ENCODE measurements around the gene NUP98.
"Not testable (repeated sequence)": the region's sequence is repeated elsewhere in the genome, so short reads cannot be mapped to it uniquely, and the experiment has no call there.

NUP98 gene

DNA sequence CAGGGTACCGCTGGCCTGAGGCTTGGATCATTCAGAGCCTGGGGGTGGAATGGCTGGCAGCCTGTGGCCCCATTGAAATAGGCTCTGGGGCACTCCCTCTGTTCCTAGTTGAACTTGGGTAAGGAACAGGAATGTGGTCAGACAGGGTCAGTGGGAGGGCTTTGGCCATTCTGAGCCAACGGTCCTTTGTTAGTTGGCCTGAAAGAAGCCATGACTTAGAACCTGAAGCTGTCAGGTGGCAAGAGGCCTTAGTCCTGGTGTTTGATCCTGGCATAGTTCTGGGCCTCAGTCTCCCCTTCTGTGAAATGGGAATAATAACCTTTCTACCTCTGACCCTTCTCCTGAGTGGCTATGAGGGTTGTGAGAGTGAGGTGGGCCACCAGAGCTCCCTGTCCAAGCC, 19.3 kb upstream of the NUP98 start:
- TF ChIP-seq EZH2 (IDR thresholded peaks at IDR 0.05; ENCODE audit: borderline replicate concordance, low read depth, low read length, severe bottlenecking): no peak
- TF ChIP-seq, protein P1, sequence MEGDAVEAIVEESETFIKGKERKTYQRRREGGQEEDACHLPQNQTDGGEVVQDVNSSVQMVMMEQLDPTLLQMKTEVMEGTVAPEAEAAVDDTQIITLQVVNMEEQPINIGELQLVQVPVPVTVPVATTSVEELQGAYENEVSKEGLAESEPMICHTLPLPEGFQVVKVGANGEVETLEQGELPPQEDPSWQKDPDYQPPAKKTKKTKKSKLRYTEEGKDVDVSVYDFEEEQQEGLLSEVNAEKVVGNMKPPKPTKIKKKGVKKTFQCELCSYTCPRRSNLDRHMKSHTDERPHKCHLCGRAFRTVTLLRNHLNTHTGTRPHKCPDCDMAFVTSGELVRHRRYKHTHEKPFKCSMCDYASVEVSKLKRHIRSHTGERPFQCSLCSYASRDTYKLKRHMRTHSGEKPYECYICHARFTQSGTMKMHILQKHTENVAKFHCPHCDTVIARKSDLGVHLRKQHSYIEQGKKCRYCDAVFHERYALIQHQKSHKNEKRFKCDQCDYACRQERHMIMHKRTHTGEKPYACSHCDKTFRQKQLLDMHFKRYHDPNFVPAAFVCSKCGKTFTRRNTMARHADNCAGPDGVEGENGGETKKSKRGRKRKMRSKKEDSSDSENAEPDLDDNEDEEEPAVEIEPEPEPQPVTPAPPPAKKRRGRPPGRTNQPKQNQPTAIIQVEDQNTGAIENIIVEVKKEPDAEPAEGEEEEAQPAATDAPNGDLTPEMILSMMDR (IDR thresholded peaks at IDR 0.05; ENCODE audit: borderline replicate concordance, extremely low read depth, low read length, poor library complexity, severe bottlenecking): no peak
- Histone ChIP-seq H3K4me3 (ENCODE audit: low read depth in 1 of 2, low read length in 2 of 2) (no peak overlapping the region), H3K27ac (ENCODE audit: low read length) (no peak overlapping the region), H3K79me2 (ENCODE audit: insufficient read depth, low read length) (no peaks in the 10 kb centered on the region), H2AFZ (ENCODE audit: low read depth, low read length) (no peak overlapping the region), H3K27me3 (ENCODE audit: insufficient read depth, low read length, poor library complexity) (no peaks in the 10 kb centered on the region), H3K9me3 (ENCODE audit: insufficient read depth, low read length, severe bottlenecking) (no peaks in the 10 kb centered on the region), H3K36me3 (ENCODE audit: insufficient read depth, low read length) (peaks cover 19% of the 10 kb centered on the region), H3K4me1 (ENCODE audit: insufficient read depth, low read length) (no peaks in the 10 kb centered on the region), H3K4me2 (ENCODE audit: insufficient read depth, low read length) (no peak overlapping the region), H3K9ac (ENCODE audit: low read depth, low read length) (no peak overlapping the region), H4K20me1 (ENCODE audit: insufficient read depth, low read length) (no peaks in the 10 kb centered on the region)
- ATAC-seq (ENCODE audit: insufficient read depth, low read depth) (no peak), DNase-seq (no peak)

DNA sequence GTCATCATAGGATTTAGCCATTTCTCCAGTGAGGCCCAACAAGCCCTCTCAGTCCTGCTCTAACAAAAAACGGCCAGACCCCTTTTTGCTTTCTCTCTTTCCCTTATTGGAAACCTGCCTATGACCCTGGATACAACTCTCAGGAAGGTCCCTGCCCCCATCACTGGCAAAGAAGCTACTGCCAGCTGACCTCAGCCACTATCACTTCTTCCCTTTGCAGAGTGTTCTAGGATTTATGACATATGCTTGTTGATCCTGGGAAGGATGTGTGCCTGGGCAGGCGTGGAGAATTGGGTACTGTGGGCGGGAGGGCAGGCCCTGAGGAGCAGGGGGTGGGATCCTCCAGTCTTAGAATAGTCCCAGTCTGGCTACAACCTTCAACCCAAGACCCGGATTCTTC, 18.5 kb upstream of the NUP98 start:
- DNase-seq (no peak), ATAC-seq (ENCODE audit: insufficient read depth, low read depth) (no peak)
- no peaks in the 10 kb centered on the region for H3K27me3 ChIP-seq (ENCODE audit: insufficient read depth, low read length, poor library complexity)
- no peak overlapping the region for H3K9ac ChIP-seq (ENCODE audit: low read depth, low read length)
- no peaks in the 10 kb centered on the region for H3K79me2 ChIP-seq (ENCODE audit: insufficient read depth, low read length)
- no peaks in the 10 kb centered on the region for H3K4me1 ChIP-seq (ENCODE audit: insufficient read depth, low read length)
- TF ChIP-seq EZH2 (IDR thresholded peaks at IDR 0.05; ENCODE audit: borderline replicate concordance, low read depth, low read length, severe bottlenecking): no peak
- TF ChIP-seq, protein P1 (IDR thresholded peaks at IDR 0.05; ENCODE audit: borderline replicate concordance, extremely low read depth, low read length, poor library complexity, severe bottlenecking): no peak
- no peak overlapping the region for H3K27ac ChIP-seq (ENCODE audit: low read length)
- H4K20me1 ChIP-seq (ENCODE audit: insufficient read depth, low read length): no peaks in the 10 kb centered on the region
- H3K4me2 ChIP-seq (ENCODE audit: insufficient read depth, low read length): no peak overlapping the region
- no peaks in the 10 kb centered on the region for H3K9me3 ChIP-seq (ENCODE audit: insufficient read depth, low read length, severe bottlenecking)
- H2AFZ ChIP-seq (ENCODE audit: low read depth, low read length): no peak overlapping the region
- peaks cover 15% of the 10 kb centered on the region for H3K36me3 ChIP-seq (ENCODE audit: insufficient read depth, low read length)
- H3K4me3 ChIP-seq (ENCODE audit: low read depth in 1 of 2, low read length in 2 of 2): no peak overlapping the region

DNA sequence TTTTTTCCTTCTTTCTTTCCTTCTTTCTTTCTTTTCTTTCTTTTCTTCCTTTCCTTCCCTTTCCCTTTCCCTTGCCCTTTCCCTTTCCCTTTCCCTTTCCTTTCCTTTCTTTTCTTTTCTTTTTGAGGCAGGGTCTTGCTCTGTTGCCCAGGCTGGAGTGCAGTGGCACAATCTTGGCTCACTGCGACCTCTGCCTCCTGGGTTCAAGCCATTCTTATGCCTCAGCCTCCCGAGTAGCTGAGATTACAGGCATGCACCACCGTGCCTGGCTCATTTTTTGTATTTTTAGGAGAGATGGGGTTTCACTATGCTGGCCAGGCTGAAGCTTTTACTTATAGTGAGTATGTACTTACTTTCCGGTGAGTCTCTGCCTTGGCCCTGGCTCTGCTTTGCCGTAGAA, 17.5 kb upstream of the NUP98 start:
- H3K4me2 ChIP-seq (ENCODE audit: insufficient read depth, low read length); DNase-seq; H3K9ac ChIP-seq (ENCODE audit: low read depth, low read length): not testable (repeated sequence)

DNA sequence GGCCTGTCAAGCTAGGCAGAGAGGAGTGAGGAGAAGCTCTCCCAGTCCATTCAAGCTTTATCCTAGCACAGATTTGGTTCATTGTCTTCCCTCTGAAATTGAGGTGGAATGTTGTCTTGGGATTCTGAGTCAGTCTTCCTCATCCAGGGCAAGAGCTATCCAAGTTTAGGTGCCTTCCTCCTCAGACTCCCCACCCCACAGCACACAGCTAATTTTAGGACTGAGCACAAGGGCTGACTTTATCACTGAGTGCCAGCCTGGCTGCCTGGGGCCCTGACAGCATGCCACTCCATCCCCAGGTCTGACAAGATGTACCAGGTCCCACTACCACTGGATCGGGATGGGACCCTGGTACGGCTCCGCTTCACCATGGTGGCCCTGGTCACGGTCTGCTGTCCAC, 13.6 kb upstream of the NUP98 start:
- H4K20me1 ChIP-seq (ENCODE audit: insufficient read depth, low read length): no peaks in the 10 kb centered on the region
- no peaks in the 10 kb centered on the region for H3K27me3 ChIP-seq (ENCODE audit: insufficient read depth, low read length, poor library complexity)
- H3K4me1 ChIP-seq (ENCODE audit: insufficient read depth, low read length): peaks cover 23% of the 10 kb centered on the region
- TF ChIP-seq, protein P1 (IDR thresholded peaks at IDR 0.05; ENCODE audit: borderline replicate concordance, extremely low read depth, low read length, poor library complexity, severe bottlenecking): no peak
- no peak for TF ChIP-seq EZH2 (IDR thresholded peaks at IDR 0.05; ENCODE audit: borderline replicate concordance, low read depth, low read length, severe bottlenecking)
- H3K4me3 ChIP-seq (ENCODE audit: low read depth in 1 of 2, low read length in 2 of 2): no peak overlapping the region
- no peak overlapping the region for H3K27ac ChIP-seq (ENCODE audit: low read length)
- no peak overlapping the region for H3K4me2 ChIP-seq (ENCODE audit: insufficient read depth, low read length)
- peaks cover 2% of the 10 kb centered on the region; the same call in 1 of the 2 replicates for H3K36me3 ChIP-seq (ENCODE audit: insufficient read depth, low read length)
- DNase-seq (no peak), ATAC-seq (ENCODE audit: insufficient read depth, low read depth) (no peak)
- H3K79me2 ChIP-seq (ENCODE audit: insufficient read depth, low read length): 0 out of 2 replicates have a peak, but pooled peaks cover 4% of the 10 kb centered on the region
- no peaks in the 10 kb centered on the region for H3K9me3 ChIP-seq (ENCODE audit: insufficient read depth, low read length, severe bottlenecking)
- no peak overlapping the region for H3K9ac ChIP-seq (ENCODE audit: low read depth, low read length)
- H2AFZ ChIP-seq (ENCODE audit: low read depth, low read length): no peak overlapping the region

More for the DNA sequence above, 17.5 kb upstream of the NUP98 start:
- not testable (repeated sequence) for ATAC-seq (ENCODE audit: insufficient read depth, low read depth); H4K20me1 ChIP-seq (ENCODE audit: insufficient read depth, low read length); H3K27ac ChIP-seq (ENCODE audit: low read length); H3K4me1 ChIP-seq (ENCODE audit: insufficient read depth, low read length); H2AFZ ChIP-seq (ENCODE audit: low read depth, low read length); H3K9me3 ChIP-seq (ENCODE audit: insufficient read depth, low read length, severe bottlenecking); H3K27me3 ChIP-seq (ENCODE audit: insufficient read depth, low read length, poor library complexity); H3K4me3 ChIP-seq (ENCODE audit: low read depth in 1 of 2, low read length in 2 of 2); H3K79me2 ChIP-seq (ENCODE audit: insufficient read depth, low read length)
- peaks cover 13% of the 10 kb centered on the region for H3K36me3 ChIP-seq (ENCODE audit: insufficient read depth, low read length)

All from DND-41 (cell line).